Neuronal stem cell (in vitro differentiated cells): ENCODE measurements around the gene MALL.
"Not testable (repeated sequence)": the region's sequence is repeated elsewhere in the genome, so short reads cannot be mapped to it uniquely, and the experiment has no call there.

Experiments
- DNase-seq: peaks from one replicate; pipeline ENCODE4 v3.0.0-alpha.2; 2013; ENCODE audit warnings: low spot score
- H2AFZ ChIP-seq: one replicate; pipeline ENCODE4 v1.6.1; 2013; ENCODE audit warnings: mild to moderate bottlenecking, low read length, inconsistent platforms
- H2AK5ac ChIP-seq: 2 replicates; pipeline ENCODE4 v1.6.1; 2013; ENCODE audit warnings: low read depth, mild to moderate bottlenecking, inconsistent platforms, low read length, moderate library complexity, mixed read lengths
- H2BK120ac ChIP-seq: 2 replicates; pipeline ENCODE4 v1.6.1; 2013; ENCODE audit warnings: low read depth, mild to moderate bottlenecking, inconsistent platforms, low read length, moderate library complexity, mixed read lengths
- H2BK12ac ChIP-seq: one replicate; pipeline ENCODE4 v1.6.1; 2013; ENCODE audit warnings: low read length, inconsistent platforms
- H2BK15ac ChIP-seq: 2 replicates; pipeline ENCODE4 v1.6.1; 2013; ENCODE audit warnings: mild to moderate bottlenecking, low read length, inconsistent platforms, mixed read lengths
- H2BK5ac ChIP-seq: one replicate; pipeline ENCODE4 v1.6.1; 2013; ENCODE audit warnings: inconsistent platforms, mild to moderate bottlenecking, low read length, moderate library complexity
- H3K14ac ChIP-seq: one replicate; pipeline ENCODE4 v1.6.1; 2013; ENCODE audit warnings: low read length, inconsistent platforms
- H3K18ac ChIP-seq: 2 replicates; pipeline ENCODE4 v1.6.1; 2013; ENCODE audit warnings: low read length, inconsistent platforms
- H3K23ac ChIP-seq: 2 replicates; pipeline ENCODE4 v1.6.1; 2013; ENCODE audit warnings: low read depth, mild to moderate bottlenecking, mixed read lengths, low read length, inconsistent platforms; ENCODE audit not compliant: poor library complexity
- H3K27ac ChIP-seq: replicated peaks from 3 replicates; pipeline ENCODE4 v1.5.1; 2013; ENCODE audit warnings: low read length, inconsistent platforms
- H3K27me3 ChIP-seq, 3 experiments: 2 replicates each; pipeline ENCODE4 v1.6.1; 2013; ENCODE audit warnings: low read length in 3 of 3, mild to moderate bottlenecking in 2 of 3, inconsistent platforms in 1 of 3, low read depth in 1 of 3, mixed read lengths in 1 of 3, moderate library complexity in 1 of 3; ENCODE audit not compliant: control insufficient read depth in 3 of 3, insufficient read depth in 3 of 3
- H3K36me3 ChIP-seq, 2 donors: replicated peaks in 1 of 2; 2 replicates each; pipeline ENCODE4 v1.6.1; 2013; ENCODE audit warnings: low read length in 2 of 2; ENCODE audit not compliant: control insufficient read depth in 2 of 2, insufficient read depth in 2 of 2
- H3K4ac ChIP-seq: 2 replicates; pipeline ENCODE4 v1.6.1; 2013; ENCODE audit warnings: inconsistent platforms, mild to moderate bottlenecking, low read length, moderate library complexity
- H3K4me1 ChIP-seq, 2 donors: 1 replicate in 1 of 2; 2 replicates in 1 of 2; pipeline ENCODE4 v1.6.1; 2013; ENCODE audit warnings: low read length in 2 of 2, low read depth in 1 of 2; ENCODE audit not compliant: control insufficient read depth in 2 of 2, insufficient read depth in 1 of 2
- H3K4me2 ChIP-seq: one replicate; pipeline ENCODE4 v1.6.1; 2013; ENCODE audit warnings: mild to moderate bottlenecking, low read length, inconsistent platforms; ENCODE audit not compliant: insufficient read depth, poor library complexity, severe bottlenecking
- H3K4me3 ChIP-seq, 2 donors: 2 replicates each; pipeline ENCODE4 v1.5.1; 2013; ENCODE audit warnings: low read length in 2 of 2, mild to moderate bottlenecking in 2 of 2, inconsistent platforms in 1 of 2, moderate library complexity in 1 of 2
- H3K79me1 ChIP-seq: one replicate; pipeline ENCODE4 v1.6.1; 2013; ENCODE audit warnings: low read depth, mild to moderate bottlenecking, inconsistent platforms, low read length, moderate library complexity
- H3K9ac ChIP-seq: one replicate; pipeline ENCODE4 v1.6.1; 2013; ENCODE audit warnings: mild to moderate bottlenecking, low read depth, low read length, inconsistent platforms; ENCODE audit not compliant: poor library complexity
- H3K9me3 ChIP-seq, 2 donors: replicated peaks in 1 of 2; 2 replicates each; pipeline versions ENCODE3 to v1.6.1; 2013; ENCODE audit warnings: low read length in 2 of 2, mild to moderate bottlenecking in 2 of 2, inconsistent platforms in 1 of 2, low read depth in 1 of 2, mixed read lengths in 1 of 2, moderate library complexity in 1 of 2; ENCODE audit not compliant: control insufficient read depth in 2 of 2, insufficient read depth in 1 of 2
- H4K8ac ChIP-seq: one replicate; pipeline ENCODE4 v1.6.1; 2013; ENCODE audit warnings: low read depth, mild to moderate bottlenecking, inconsistent platforms, low read length, moderate library complexity
- H4K91ac ChIP-seq: one replicate; pipeline ENCODE4 v1.6.1; 2013; ENCODE audit warnings: low read length, low read depth, mild to moderate bottlenecking, inconsistent platforms; ENCODE audit not compliant: poor library complexity
- WGBS, 2 donors: extraction: QIAGEN DNeasy Blood & Tissue Kit; methylation state at CpG; one replicate each; pipeline ENCODE4 v1.1.7; 2013; ENCODE audit warnings: missing lambda C conversion rate in 2 of 2, mixed read lengths in 1 of 2; ENCODE audit not compliant: insufficient read length in 2 of 2, insufficient replicate concordance in 1 of 2; ENCODE audit errors: extremely low coverage in 2 of 2; 5-methylcytosine and 5-hydroxymethylcytosine counted together

MALL gene

GRCh38 chr2:110050222-110050621 lies 65.4 kb downstream of the MALL start:
- not testable (repeated sequence) for H2BK15ac ChIP-seq, H3K27me3 ChIP-seq, H3K4me1 ChIP-seq, H2BK12ac ChIP-seq, H3K23ac ChIP-seq, H3K18ac ChIP-seq, H2BK120ac ChIP-seq, H2AK5ac ChIP-seq, H3K4ac ChIP-seq, H3K4me3 ChIP-seq, H3K27ac ChIP-seq, H4K8ac ChIP-seq, H2AFZ ChIP-seq, H3K14ac ChIP-seq, H3K9me3 ChIP-seq, H3K4me2 ChIP-seq, H3K36me3 ChIP-seq, H2BK5ac ChIP-seq, H3K9ac ChIP-seq, DNase-seq, H3K79me1 ChIP-seq, H4K91ac ChIP-seq
- WGBS, 2 donors: no CpG with 5 or more reads among the region's 5 CpGs

GRCh38 chr2:110049769-110050168 lies 65.9 kb downstream of the MALL start:
- not testable (repeated sequence) for H3K79me1 ChIP-seq, H3K36me3 ChIP-seq, H2BK12ac ChIP-seq, H3K9me3 ChIP-seq, H2BK5ac ChIP-seq, H3K27me3 ChIP-seq, H3K18ac ChIP-seq, H3K14ac ChIP-seq, H2BK15ac ChIP-seq, H3K4me2 ChIP-seq, H3K4me3 ChIP-seq, H4K8ac ChIP-seq, DNase-seq, H2AK5ac ChIP-seq, H3K27ac ChIP-seq, H3K4me1 ChIP-seq, H3K23ac ChIP-seq, H3K4ac ChIP-seq, H2AFZ ChIP-seq, H4K91ac ChIP-seq, H3K9ac ChIP-seq, H2BK120ac ChIP-seq
- no CpG with 5 or more reads among the region's 5 CpGs for WGBS, 2 donors

GRCh38 chr2:110048255-110049197 lies 67.1 kb downstream of the MALL start:
- not testable (repeated sequence) for H3K4me3 ChIP-seq, H2BK15ac ChIP-seq, H4K8ac ChIP-seq, H3K79me1 ChIP-seq, H3K9ac ChIP-seq, H2BK120ac ChIP-seq, H3K27ac ChIP-seq, H3K18ac ChIP-seq, H3K4me2 ChIP-seq, H2BK5ac ChIP-seq, H3K14ac ChIP-seq, H4K91ac ChIP-seq, DNase-seq, H2AFZ ChIP-seq, H2BK12ac ChIP-seq, H3K36me3 ChIP-seq, H3K9me3 ChIP-seq, H3K23ac ChIP-seq, H3K4ac ChIP-seq, H3K27me3 ChIP-seq, H2AK5ac ChIP-seq, H3K4me1 ChIP-seq
- no CpG with 5 or more reads among the region's 16 CpGs for WGBS, 2 donors

GRCh38 chr2:110047225-110047624 lies 68.4 kb downstream of the MALL start:
- H3K79me1 ChIP-seq, H3K36me3 ChIP-seq, H3K9ac ChIP-seq, H4K91ac ChIP-seq, H3K4me1 ChIP-seq, H3K4ac ChIP-seq, H3K27me3 ChIP-seq, H2BK5ac ChIP-seq, H2AK5ac ChIP-seq, H3K23ac ChIP-seq, H3K27ac ChIP-seq, H3K18ac ChIP-seq, H3K4me3 ChIP-seq, H2BK120ac ChIP-seq, H2BK15ac ChIP-seq, DNase-seq, H4K8ac ChIP-seq, H3K4me2 ChIP-seq, H3K9me3 ChIP-seq, H3K14ac ChIP-seq, H2AFZ ChIP-seq, H2BK12ac ChIP-seq: not testable (repeated sequence)
- WGBS, 2 donors: no CpG with 5 or more reads among the region's 4 CpGs
